KOPT-K1 (cell line): ENCODE data around the gene EVC2.

Source experiments
- H3K27ac ChIP-seq: fragments of 200-600 bp; sonication (generic); 2 replicates; pipeline ENCODE4 v1.5.1; 2016; ENCODE audit warnings: antibody characterized with exemption, mild to moderate bottlenecking, low read depth, low read length; ENCODE audit not compliant: poor library complexity, severe bottlenecking
- H3K36me3 ChIP-seq: fragments of 200-600 bp; sonication (generic); 2 replicates; pipeline ENCODE4 v1.5.1; 2017; ENCODE audit warnings: antibody characterized with exemption, mild to moderate bottlenecking, low read length, moderate library complexity; ENCODE audit not compliant: insufficient read depth
- H3K9me3 ChIP-seq: fragments of 200-600 bp; sonication (generic); 2 replicates; pipeline ENCODE4 v1.5.1; 2017; ENCODE audit warnings: antibody characterized with exemption, low read length, mild to moderate bottlenecking; ENCODE audit not compliant: insufficient read depth, poor library complexity, severe bottlenecking

EVC2 gene

DNA sequence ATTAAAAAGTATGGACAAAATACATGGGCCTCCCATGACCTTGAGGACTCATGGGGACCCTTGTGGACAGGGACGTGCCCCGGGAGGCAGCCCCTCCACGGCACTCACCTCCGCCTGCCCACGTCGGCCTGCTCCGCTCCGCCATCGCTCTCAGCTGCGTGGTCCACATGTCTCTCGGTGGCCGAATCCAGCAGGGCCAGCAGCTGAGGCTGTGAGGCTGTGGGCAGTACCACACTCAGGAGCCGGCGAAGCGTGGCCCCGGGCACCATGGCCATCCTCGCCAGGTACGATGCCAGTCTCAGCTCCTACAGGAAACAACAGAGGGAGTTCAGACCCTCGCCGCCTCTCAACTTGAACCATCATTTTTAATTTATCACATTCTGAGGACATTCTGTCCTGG lies 140.0 kb downstream of the EVC2 start:
- no peaks in the 10 kb centered on the region for H3K36me3 ChIP-seq
- no peak overlapping the region for H3K27ac ChIP-seq
- no peaks in the 10 kb centered on the region for H3K9me3 ChIP-seq

DNA sequence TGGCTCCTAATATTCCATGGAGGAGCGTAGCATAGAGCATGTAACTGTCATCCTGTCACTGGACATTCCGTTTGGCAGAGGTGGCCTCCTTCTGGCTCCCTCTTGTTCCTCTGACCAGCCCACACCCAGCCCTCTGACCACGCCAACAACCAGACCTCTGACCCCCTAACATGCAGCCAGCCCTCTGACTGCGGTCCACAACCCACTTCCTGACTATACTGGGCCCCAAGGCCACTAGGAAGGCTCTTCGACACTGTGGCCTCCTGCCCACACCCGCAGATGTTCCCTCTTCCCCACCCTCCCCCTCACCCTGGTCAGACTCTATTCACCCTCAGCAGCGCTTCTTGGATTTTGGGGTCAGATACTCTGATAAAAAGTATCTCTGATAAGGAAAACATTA lies 141.4 kb downstream of the EVC2 start:
- no peak overlapping the region for H3K27ac ChIP-seq
- no peaks in the 10 kb centered on the region for H3K36me3 ChIP-seq
- H3K9me3 ChIP-seq = no peaks in the 10 kb centered on the region

DNA sequence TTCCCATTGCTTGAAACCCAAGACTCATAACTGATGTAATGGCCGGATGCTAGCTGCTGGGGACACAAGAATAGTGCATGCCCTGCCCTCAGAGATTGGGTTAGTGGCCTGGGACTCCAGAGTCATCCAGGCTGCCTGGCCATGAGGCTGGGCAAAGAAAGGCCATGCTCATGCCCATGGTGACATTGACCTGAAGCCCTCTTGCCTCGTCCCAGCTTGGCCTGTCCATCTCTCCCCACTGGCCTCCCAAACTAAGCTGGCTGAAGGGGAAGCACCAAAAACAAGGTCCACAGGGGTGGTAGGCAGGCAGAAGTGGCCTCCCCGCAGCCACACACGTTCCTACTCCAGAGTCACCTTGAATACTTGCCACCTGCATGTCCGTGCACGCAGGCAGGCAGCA lies 141.8 kb downstream of the EVC2 start:
- Histone ChIP-seq H3K9me3 (no peaks in the 10 kb centered on the region), H3K27ac (no peak overlapping the region), H3K36me3 (no peaks in the 10 kb centered on the region)

DNA sequence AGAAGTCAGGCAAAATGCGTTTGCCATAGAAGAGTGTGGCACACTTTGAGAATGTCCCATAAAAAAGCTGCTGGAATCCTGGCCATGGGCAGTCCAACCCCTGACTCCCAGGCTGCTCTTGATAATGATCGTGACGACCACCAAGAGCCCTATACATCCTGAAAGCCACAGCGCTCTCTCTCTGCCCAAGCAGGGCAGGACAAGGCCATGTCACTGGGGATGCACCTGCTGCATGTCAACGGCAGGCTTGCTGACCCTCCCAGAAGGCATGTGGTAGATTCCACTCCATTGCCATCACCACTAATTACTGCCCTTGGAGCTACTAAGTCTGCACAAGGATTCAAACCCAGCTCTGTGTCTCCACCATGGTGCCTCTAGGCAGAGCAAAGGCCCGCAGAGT lies 144.5 kb downstream of the EVC2 start:
- no peak overlapping the region for H3K27ac ChIP-seq
- H3K36me3 ChIP-seq = no peaks in the 10 kb centered on the region
- no peaks in the 10 kb centered on the region for H3K9me3 ChIP-seq

DNA sequence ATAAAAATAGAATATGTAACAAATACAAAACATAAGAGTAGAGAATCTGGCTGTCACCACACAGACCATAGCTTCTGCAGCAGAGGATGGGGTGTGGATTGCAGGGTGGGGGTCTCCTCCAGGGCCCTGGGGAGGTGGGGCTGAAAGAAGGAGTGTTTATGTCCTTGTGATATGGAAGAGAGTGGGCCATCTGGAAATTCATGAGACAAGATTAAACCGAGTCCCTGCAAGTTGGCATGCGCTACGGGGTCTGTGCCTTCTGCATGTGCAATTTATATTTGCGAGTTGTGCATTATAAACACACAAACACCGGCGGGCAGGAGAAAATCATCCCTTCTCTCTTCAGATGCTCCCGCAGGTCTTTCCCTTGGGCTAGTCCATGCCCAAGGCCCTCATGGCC lies 145.9 kb downstream of the EVC2 start:
- no peaks in the 10 kb centered on the region for H3K36me3 ChIP-seq
- H3K9me3 ChIP-seq = no peaks in the 10 kb centered on the region
- no peak overlapping the region for H3K27ac ChIP-seq

DNA sequence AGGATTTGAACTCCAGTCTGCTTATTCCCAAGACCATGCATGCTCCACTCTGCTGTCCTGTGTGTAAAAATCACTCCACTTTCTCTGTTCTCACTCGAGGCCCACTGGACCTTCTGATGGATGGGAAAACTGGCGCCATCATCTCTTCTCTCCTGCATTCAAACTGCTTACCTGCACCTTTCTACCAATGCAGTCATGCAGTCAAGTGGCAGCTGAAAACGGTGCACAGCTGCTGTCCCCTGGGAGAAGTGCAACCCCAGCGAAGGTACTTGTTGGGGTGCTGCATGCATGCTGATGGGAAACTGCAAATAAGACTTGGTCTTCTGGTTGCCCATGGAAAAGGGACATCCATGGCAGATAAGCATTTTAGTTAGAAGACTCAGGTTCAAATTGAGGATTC lies 147.1 kb downstream of the EVC2 start:
- H3K36me3 ChIP-seq = no peaks in the 10 kb centered on the region

DNA sequence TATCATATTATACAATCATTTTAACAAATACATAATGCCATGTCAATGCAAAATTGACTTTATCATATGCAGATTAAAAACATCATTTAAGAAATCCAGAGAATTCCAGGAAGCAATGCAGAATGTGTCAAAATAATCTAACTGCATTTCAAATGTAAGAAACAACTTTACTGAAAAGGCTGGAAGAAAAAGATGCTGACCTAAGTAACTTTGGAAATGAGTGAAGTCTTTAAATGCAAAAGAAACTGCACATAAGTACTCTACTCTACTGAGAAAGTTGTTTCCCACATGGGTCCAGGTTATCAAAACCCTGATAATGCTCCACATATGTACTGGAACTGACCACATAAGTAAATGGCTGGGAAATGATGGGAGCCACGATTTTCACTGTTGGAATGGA lies 149.9 kb downstream of the EVC2 start:
- H3K27ac ChIP-seq = no peak overlapping the region
- no peaks in the 10 kb centered on the region for H3K36me3 ChIP-seq

More for the DNA sequence above, 147.1 kb downstream of the EVC2 start:
- Histone ChIP-seq H3K27ac (no peak overlapping the region), H3K9me3 (no peaks in the 10 kb centered on the region)

DNA sequence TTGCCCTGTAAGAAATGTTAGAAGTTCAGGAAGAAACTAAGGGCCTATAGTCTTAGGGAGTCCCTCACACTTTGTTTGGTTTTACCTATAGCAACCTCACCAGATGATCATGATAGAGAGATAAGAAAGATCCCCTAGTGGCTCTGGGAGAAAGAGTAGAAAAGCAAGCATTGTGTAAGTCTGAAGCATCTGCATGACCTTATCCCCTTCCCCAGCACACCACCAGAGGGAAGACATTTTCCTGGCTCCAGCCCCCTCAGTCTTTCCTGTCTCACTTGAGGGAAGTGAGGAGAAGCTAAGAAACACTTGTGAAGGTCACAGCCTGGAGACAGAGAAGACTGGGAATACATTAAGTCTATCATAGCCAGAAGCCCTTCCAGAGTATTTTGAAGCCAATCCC lies 154.0 kb downstream of the EVC2 start:
- no peak overlapping the region for H3K27ac ChIP-seq

More for the DNA sequence above, 149.9 kb downstream of the EVC2 start:
- no peaks in the 10 kb centered on the region for H3K9me3 ChIP-seq

DNA sequence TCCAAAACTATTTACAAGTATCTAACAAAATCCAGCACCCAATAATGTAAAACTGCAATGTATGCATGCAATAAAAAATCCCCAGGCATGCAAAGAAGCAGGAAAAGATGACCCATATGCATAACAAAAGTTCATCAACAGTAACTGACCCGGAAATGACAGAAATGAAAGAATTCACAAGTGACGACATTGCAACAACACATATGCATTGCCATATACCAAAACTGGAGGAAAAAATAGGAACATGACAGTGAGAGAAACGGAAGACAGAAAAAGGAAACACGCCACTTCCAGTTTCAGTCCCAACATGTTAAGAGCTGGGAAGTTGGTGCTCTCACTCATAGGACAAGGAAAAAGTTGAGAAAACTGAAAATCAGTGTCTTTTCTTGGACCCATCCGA lies 154.6 kb downstream of the EVC2 start:
- H3K9me3 ChIP-seq = no peaks in the 10 kb centered on the region
- H3K36me3 ChIP-seq = no peaks in the 10 kb centered on the region
- no peak overlapping the region for H3K27ac ChIP-seq

More for the DNA sequence above, 154.0 kb downstream of the EVC2 start:
- Histone ChIP-seq H3K36me3 (no peaks in the 10 kb centered on the region), H3K9me3 (no peaks in the 10 kb centered on the region)

DNA sequence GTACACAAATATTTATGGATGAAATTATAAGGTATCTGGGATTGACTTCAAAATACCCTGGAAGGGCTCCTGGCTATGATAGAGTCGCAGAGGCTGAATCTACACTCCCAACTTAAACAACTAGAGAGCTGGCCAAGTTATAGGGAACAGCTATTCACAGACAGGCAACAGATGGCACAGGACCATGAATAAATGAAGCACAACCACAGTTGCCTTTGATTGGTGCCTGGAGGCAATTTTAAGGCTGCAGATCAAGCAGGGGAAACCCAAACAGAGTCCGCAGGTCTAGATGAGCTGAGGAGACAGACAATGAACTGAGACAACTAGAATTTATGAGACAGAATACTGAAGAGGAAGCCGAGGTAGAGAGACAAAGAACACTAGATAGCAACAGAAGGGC lies 155.9 kb downstream of the EVC2 start:
- H3K36me3 ChIP-seq = no peaks in the 10 kb centered on the region
- H3K27ac ChIP-seq = no peak overlapping the region
- peaks cover 9% of the 10 kb centered on the region for H3K9me3 ChIP-seq

DNA sequence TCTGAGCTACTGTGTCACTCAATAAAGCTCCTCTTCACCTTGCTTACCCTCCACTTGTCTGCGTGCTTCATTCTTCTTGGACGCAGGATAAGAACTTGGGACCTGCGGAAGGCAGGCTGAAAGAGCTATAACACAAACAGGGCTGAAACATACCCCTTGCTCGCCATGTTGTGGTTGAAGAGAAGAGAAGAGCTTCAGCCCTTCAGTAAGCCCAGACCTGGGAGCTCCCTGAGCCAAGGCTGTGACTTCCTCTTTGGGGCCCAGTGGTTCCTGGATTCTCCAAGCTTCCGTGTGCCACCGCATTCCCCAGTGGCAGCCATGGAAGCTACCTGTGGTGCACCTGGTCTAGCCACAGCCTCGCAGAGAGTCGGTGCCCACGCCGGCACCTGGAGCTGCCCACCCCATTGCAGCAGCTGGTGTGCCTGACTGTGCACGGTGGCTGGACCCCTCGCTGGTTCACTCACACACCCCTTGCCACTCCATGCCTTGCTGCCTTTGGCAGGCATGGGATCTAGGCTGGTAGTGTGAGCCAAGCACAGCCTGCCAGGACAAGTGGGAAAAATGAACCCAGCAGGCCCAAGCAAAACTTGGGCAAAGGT lies 160.6 kb downstream of the EVC2 start:
- Histone ChIP-seq H3K9me3 (peaks cover 18% of the 10 kb centered on the region), H3K36me3 (no peaks in the 10 kb centered on the region), H3K27ac (no peak overlapping the region)

DNA sequence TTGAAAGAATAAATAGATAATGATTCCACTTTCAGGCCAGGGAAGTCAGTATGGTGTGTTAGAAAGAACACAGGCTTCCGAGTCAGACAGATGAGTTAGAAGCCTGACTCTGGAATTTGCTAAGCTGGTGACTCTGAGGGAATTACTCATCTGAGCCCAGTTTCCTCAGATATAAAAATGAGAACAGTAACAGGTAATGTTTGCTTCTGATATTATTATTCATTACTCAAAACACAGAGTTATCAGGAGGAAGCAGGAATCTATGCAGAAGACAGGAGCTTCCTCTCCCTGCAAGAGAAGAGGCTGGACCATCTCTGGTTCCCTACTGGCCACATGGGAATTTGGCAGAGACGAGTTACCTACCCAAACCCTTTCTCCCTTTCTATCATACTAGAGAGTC lies 163.1 kb downstream of the EVC2 start:
- Histone ChIP-seq H3K27ac (no peak overlapping the region), H3K9me3 (peaks cover 18% of the 10 kb centered on the region), H3K36me3 (no peaks in the 10 kb centered on the region)

DNA sequence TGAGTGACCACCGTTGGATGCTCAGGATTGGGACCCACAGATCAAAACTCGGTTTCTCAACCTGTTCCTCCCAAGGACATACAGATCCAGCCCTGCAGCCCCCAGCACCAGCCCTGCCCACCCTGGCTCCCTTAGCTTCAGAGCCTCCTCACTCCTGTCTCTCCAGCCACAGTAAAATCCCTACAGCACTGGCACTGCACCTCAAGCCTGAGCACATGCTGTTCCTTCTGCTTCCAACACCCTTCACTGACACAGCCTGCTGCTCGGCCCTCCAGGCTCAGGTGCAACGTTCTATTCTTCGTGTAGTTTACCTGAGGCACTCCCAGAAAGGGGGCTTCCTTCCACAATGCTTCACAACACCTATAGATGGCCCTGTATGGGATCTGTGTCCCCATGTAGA lies 163.6 kb downstream of the EVC2 start:
- no peak overlapping the region for H3K27ac ChIP-seq
- no peaks in the 10 kb centered on the region for H3K36me3 ChIP-seq
- H3K9me3 ChIP-seq = peaks cover 18% of the 10 kb centered on the region

DNA sequence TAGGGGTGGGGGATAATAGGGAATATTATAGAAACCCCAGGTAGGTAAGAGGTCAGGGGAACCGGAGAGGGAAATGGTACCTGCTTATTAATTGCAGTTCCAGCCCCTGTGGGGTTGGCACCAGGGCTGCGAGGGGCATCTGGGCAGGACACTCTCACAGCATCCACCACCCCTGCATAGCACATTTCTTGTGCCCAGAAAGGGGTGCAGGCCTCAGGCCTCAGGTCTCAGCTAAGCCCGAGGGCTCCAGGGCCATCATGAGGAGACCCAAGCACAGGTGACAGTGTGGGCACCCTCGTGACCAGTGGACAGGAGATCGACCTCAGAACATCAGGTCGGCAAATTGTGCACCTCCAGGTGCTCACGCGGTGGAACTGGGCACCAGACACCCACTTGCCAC lies 164.7 kb downstream of the EVC2 start:
- H3K27ac ChIP-seq = no peak overlapping the region

DNA sequence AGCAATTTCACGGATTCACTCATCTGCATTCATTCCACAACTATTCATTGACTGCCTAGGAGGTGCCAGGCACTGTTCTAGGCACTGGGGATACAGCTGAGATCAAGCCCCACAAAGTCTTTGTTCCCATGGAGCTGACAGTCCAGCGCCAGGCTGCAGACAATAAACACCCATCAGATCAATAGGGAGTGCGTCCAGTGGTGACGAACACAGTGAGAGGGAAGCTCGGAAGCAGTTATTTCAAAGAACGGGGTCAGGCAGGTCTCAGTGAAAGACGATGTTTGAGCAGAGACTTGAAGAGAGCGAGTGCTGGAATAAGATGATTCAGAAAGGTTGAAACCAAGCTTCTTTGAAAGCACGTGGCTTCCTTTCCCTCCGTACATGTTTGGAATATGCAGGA lies 167.2 kb downstream of the EVC2 start:
- Histone ChIP-seq H3K27ac (no peak overlapping the region), H3K9me3 (no peaks in the 10 kb centered on the region), H3K36me3 (no peaks in the 10 kb centered on the region)

More for the DNA sequence above, 164.7 kb downstream of the EVC2 start:
- H3K9me3 ChIP-seq = peaks cover 18% of the 10 kb centered on the region
- H3K36me3 ChIP-seq = no peaks in the 10 kb centered on the region

DNA sequence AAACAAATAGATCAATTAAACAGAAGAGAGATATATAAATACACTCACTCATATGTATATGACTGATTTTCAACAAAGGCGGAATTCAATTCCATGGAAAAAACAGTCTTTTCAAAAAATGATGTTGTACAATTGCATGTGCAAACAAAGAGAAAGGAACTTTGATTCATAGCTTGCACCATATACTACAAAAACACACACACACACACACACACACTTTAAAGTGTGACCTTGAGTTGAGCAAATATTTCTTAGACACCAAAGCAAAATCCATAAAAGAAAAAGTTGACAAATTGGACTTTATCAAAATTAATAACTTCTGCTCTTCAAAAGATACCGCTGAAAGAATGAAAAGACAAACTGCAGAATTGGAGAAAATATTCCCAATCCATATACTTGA lies 168.8 kb downstream of the EVC2 start:
- H3K9me3 ChIP-seq = peaks cover 5% of the 10 kb centered on the region
- H3K27ac ChIP-seq = no peak overlapping the region
- H3K36me3 ChIP-seq = no peaks in the 10 kb centered on the region
